Measurements from ENCODE around the gene LZTS3.

Gene LZTS3

GRCh38 chr20:3130051-3130600 lies 43.2 kb downstream of the LZTS3 start:
- TF ChIP-seq POU6F1 (CRISPR knock-in tag; IDR thresholded peaks at IDR 0.05; ENCODE audit: borderline replicate concordance, low read depth): no peak
- no peak for TF ChIP-seq SNAI2 (CRISPR knock-in tag; IDR thresholded peaks at IDR 0.05)
- no peak for TF ChIP-seq ZNF565 (CRISPR knock-in tag; conservative IDR thresholded peaks at IDR 0.05; ENCODE audit: low read depth)
- no peak for TF ChIP-seq TOX (CRISPR knock-in tag; IDR thresholded peaks at IDR 0.05; ENCODE audit: borderline replicate concordance)
- no peak for TF ChIP-seq CSDC2 (CRISPR knock-in tag; IDR thresholded peaks at IDR 0.05)
- no peak for TF ChIP-seq TSHZ2 (CRISPR knock-in tag; IDR thresholded peaks at IDR 0.05)
- no peak for TF ChIP-seq ZNF70 (CRISPR knock-in tag; IDR thresholded peaks at IDR 0.05)
- no peak for TF ChIP-seq GLIS3 (CRISPR knock-in tag; IDR thresholded peaks at IDR 0.05)
- TF ChIP-seq PPARA (CRISPR knock-in tag; IDR thresholded peaks at IDR 0.05; ENCODE audit: borderline replicate concordance): no peak
- no peak for TF ChIP-seq PATZ1 (CRISPR knock-in tag; IDR thresholded peaks at IDR 0.05; ENCODE audit: borderline replicate concordance)
- TF ChIP-seq ZNF8 (CRISPR knock-in tag; IDR thresholded peaks at IDR 0.05): no peak
- no peak for TF ChIP-seq ISL1 (CRISPR knock-in tag; IDR thresholded peaks at IDR 0.05)
- no peak for ATAC-seq

GRCh38 chr20:3129094-3129493 lies 44.3 kb downstream of the LZTS3 start:
- ATAC-seq: no peak
- TF ChIP-seq PPARA (CRISPR knock-in tag; IDR thresholded peaks at IDR 0.05; ENCODE audit: borderline replicate concordance) (no peak), CREB5 (CRISPR knock-in tag; IDR thresholded peaks at IDR 0.05; ENCODE audit: low read depth) (no peak), PATZ1 (CRISPR knock-in tag; IDR thresholded peaks at IDR 0.05; ENCODE audit: borderline replicate concordance) (no peak), ISL1 (CRISPR knock-in tag; IDR thresholded peaks at IDR 0.05) (no peak), ZC3H10 (CRISPR knock-in tag; IDR thresholded peaks at IDR 0.05) (no peak), POU6F1 (CRISPR knock-in tag; IDR thresholded peaks at IDR 0.05; ENCODE audit: borderline replicate concordance, low read depth) (no peak)

- ATAC-seq: no peak
- TF ChIP-seq ARNTL (CRISPR knock-in tag; IDR thresholded peaks at IDR 0.05; ENCODE audit: borderline replicate concordance, low read depth) (no peak), ISL1 (CRISPR knock-in tag; IDR thresholded peaks at IDR 0.05) (no peak), ZFP3 (CRISPR knock-in tag; IDR thresholded peaks at IDR 0.05) (no peak), CSDC2 (CRISPR knock-in tag; IDR thresholded peaks at IDR 0.05) (no peak), TSHZ2 (CRISPR knock-in tag; IDR thresholded peaks at IDR 0.05) (no peak), OSR1 (CRISPR knock-in tag; IDR thresholded peaks at IDR 0.05) (no peak), RARB (CRISPR knock-in tag; IDR thresholded peaks at IDR 0.05) (no peak), ZFP30 (CRISPR knock-in tag; IDR thresholded peaks at IDR 0.05) (no peak), BACH2 (CRISPR knock-in tag; IDR thresholded peaks at IDR 0.05; ENCODE audit: borderline replicate concordance) (no peak), ZC3H10 (CRISPR knock-in tag; IDR thresholded peaks at IDR 0.05) (no peak), ESRRG (CRISPR knock-in tag; IDR thresholded peaks at IDR 0.05) (no peak), TCF4 (CRISPR knock-in tag; IDR thresholded peaks at IDR 0.05; ENCODE audit: borderline replicate concordance) (no peak)
These were observed 44.9 kb downstream of the LZTS3 start for GRCh38 chr20:3128275-3128984.
